ENCODE results near the gene C6orf136. TPM values are rescaled to one million over a fixed set of nuclear protein-coding genes. Genes with fewer than 3 reads are reported as not detected.
"Not testable (repeated sequence)": the region's sequence is repeated elsewhere in the genome, so short reads cannot be mapped to it uniquely, and the experiment has no call there.

Gene C6orf136
- polyA plus RNA-seq, 2 of the 4 experiments (the other 2 are of a cell fraction) = 7.5 to 11.7 TPM

- ATAC-seq (no peak), DNase-seq (ENCODE audit: low read depth in 1 of 2, low spot score in 1 of 2) (no peak), FAIRE-seq (no peak)
- no peak for TF ChIP-seq NFE2L2 (conservative IDR thresholded peaks at IDR 0.05; ENCODE audit: low read length)
- TF ChIP-seq HES2 (IDR thresholded peaks at IDR 0.05) = no peak
- no peak for TF ChIP-seq EP300 (IDR thresholded peaks at IDR 0.05)
- no peak for TF ChIP-seq MYC (IDR thresholded peaks at IDR 0.05; ENCODE audit: borderline replicate concordance, low read length)
- no peak for TF ChIP-seq RFX5 (IDR thresholded peaks at IDR 0.05)
- no peak for TF ChIP-seq ATOH8 (CRISPR knock-in tag; IDR thresholded peaks at IDR 0.05; ENCODE audit: low read depth)
- TF ChIP-seq HEYL (CRISPR knock-in tag; IDR thresholded peaks at IDR 0.05) = no peak
- no peak for TF ChIP-seq RARB (CRISPR knock-in tag; IDR thresholded peaks at IDR 0.05)
- TF ChIP-seq HOXB13 (CRISPR knock-in tag; IDR thresholded peaks at IDR 0.05; ENCODE audit: low read depth) = no peak
- no peak for TF ChIP-seq MAZ (IDR thresholded peaks at IDR 0.05; ENCODE audit: borderline replicate concordance, low read depth, low read length)
- no peak for TF ChIP-seq HOXA7 (CRISPR knock-in tag; IDR thresholded peaks at IDR 0.05)
- no peak for TF ChIP-seq TP53 (CRISPR knock-in tag; IDR thresholded peaks at IDR 0.05)
- TF ChIP-seq ESRRA (IDR thresholded peaks at IDR 0.05; ENCODE audit: borderline replicate concordance, low read length) = no peak
- TF ChIP-seq EHMT2 (IDR thresholded peaks at IDR 0.05; ENCODE audit: low read depth) = no peak
- TF ChIP-seq BHLHE40 (IDR thresholded peaks at IDR 0.05; ENCODE audit: low read depth, low read length) = no peak
- TF ChIP-seq ZFP36 (IDR thresholded peaks at IDR 0.05; ENCODE audit: borderline replicate concordance, partially characterized antibody) = no peak
- TF ChIP-seq HDAC2 (IDR thresholded peaks at IDR 0.05) = no peak
- no peak for TF ChIP-seq USF2 (IDR thresholded peaks at IDR 0.05)
- no peak for TF ChIP-seq CEBPB (IDR thresholded peaks at IDR 0.05)
- CTCF ChIA-PET = interaction anchor here (0.7 to 1.9 kb wide), 8 partner anchors 7 to 120 kb away, joined by 3 to 12 read pairs (median 4); partner anchors contain the start of gene DHX16
- no peak overlapping the region for H3K27ac ChIP-seq
- WGBS (ENCODE audit: missing lambda C conversion rate) = 95% methylated on average over 34 of the region's 34 CpGs
- POLR2A ChIA-PET = no interaction called here
- H3K9me3 ChIP-seq = no peaks in the 10 kb centered on the region
- H3K4me2 ChIP-seq = no peak overlapping the region
- H3K4me1 ChIP-seq = no peaks in the 10 kb centered on the region
- H3K4me3 ChIP-seq = no peak overlapping the region
These were observed 18.2 kb downstream of the C6orf136 start for GRCh38 chr6:30664994-30665767.

GRCh38 chr6:30666300-30666699 lies 19.4 kb downstream of the C6orf136 start:
- H3K4me2 ChIP-seq; DNase-seq (ENCODE audit: low read depth in 1 of 2, low spot score in 1 of 2); FAIRE-seq; H3K27ac ChIP-seq; H3K4me1 ChIP-seq; H3K9me3 ChIP-seq; ATAC-seq; POLR2A ChIA-PET; H3K4me3 ChIP-seq: not testable (repeated sequence)
- CTCF ChIA-PET = interaction anchor here (1.3 to 1.9 kb wide), 2 partner anchors 13 to 56 kb away, joined by 5 to 12 read pairs; no protein-coding TSS in a partner anchor
- 75% methylated on average over 2 of the region's 2 CpGs for WGBS (ENCODE audit: missing lambda C conversion rate)

GRCh38 chr6:30670760-30671527 lies 24.0 kb downstream of the C6orf136 start:
- WGBS (ENCODE audit: missing lambda C conversion rate) = 87% methylated on average over 27 of the region's 27 CpGs
- Histone ChIP-seq H3K4me3 (no peak overlapping the region), H3K4me2 (peak overlapping the region; percentile 85), H3K9me3 (no peaks in the 10 kb centered on the region), H3K4me1 (peaks cover 7% of the 10 kb centered on the region; the same call in 1 of the 3 replicates), H3K27ac (no peak overlapping the region)
- DNase-seq (ENCODE audit: low read depth in 1 of 2, low spot score in 1 of 2) = no peak
- POLR2A ChIA-PET = no interaction called here
- no peak for FAIRE-seq
- CTCF ChIA-PET = interaction anchor here (0.7 to 17.1 kb wide), 5 partner anchors 10 to 189 kb away, joined by 3 to 539 read pairs (median 9); partner anchors contain the start of genes MDC1 and TUBB
- ATAC-seq = peak; percentile 57 to 59; a peak in 4 of 6 replicates
- no peak for TF ChIP-seq ZC3H11A (IDR thresholded peaks at IDR 0.05)
- TF ChIP-seq BHLHE40 (IDR thresholded peaks at IDR 0.05; ENCODE audit: low read depth, low read length) = no peak
- no peak for TF ChIP-seq SREBF2 (IDR thresholded peaks at IDR 0.05)
- TF ChIP-seq GATA3 (IDR thresholded peaks at IDR 0.05; ENCODE audit: borderline replicate concordance) = no peak
- no peak for TF ChIP-seq FOSB (CRISPR knock-in tag; IDR thresholded peaks at IDR 0.05)
- no peak for TF ChIP-seq RAD21 (conservative IDR thresholded peaks at IDR 0.05 in 1 of 2, IDR thresholded peaks at IDR 0.05 in 1 of 2)
- no peak for TF ChIP-seq NR3C1 (IDR thresholded peaks at IDR 0.05)
- no peak for TF ChIP-seq ELK1 (IDR thresholded peaks at IDR 0.05; ENCODE audit: low read depth, low read length)
- TF ChIP-seq ATOH8 (CRISPR knock-in tag; IDR thresholded peaks at IDR 0.05; ENCODE audit: low read depth) = no peak
- TF ChIP-seq POLR2AphosphoS2 (conservative IDR thresholded peaks at IDR 0.05; ENCODE audit: low read length) = no peak
- TF ChIP-seq FOSL2 (IDR thresholded peaks at IDR 0.05) = no peak
- no peak for TF ChIP-seq FOSL2 (CRISPR knock-in tag; IDR thresholded peaks at IDR 0.05)
- no peak for TF ChIP-seq RCOR1 (IDR thresholded peaks at IDR 0.05; ENCODE audit: low read depth, low read length)
- TF ChIP-seq HDAC2 (IDR thresholded peaks at IDR 0.05) = no peak
